ENCODE results near the gene FPR3.

Gene FPR3

GRCh38 chr19:51794885-51795490 is at the start of gene FPR3:
FPR3 (plus strand) TSS chr19:51795157; CDS start chr19:51823749, 28,592 bp downstream.
- Histone ChIP-seq H3K4me3 (ENCODE audit: low read length) (no peak within 1 kb of the TSS), H3K27ac (ENCODE audit: low read depth, low read length) (no peak within 1 kb of the TSS)

GRCh38 chr19:51746731-51747130 is 48.2 kb upstream of the FPR3 start:
- Histone ChIP-seq H3K27ac (ENCODE audit: low read depth, low read length) (no peak overlapping the region), H3K9ac (ENCODE audit: low read length) (no peak overlapping the region), H3K36me3 (ENCODE audit: control insufficient read depth, insufficient read depth, low read length) (no peaks in the 10 kb centered on the region), H3K27me3 (ENCODE audit: control insufficient read depth, insufficient read depth, low read length) (no peaks in the 10 kb centered on the region), H3K4me1 (ENCODE audit: control insufficient read depth, insufficient read depth, low read length) (no peaks in the 10 kb centered on the region), H3K4me3 (ENCODE audit: low read length) (no peak overlapping the region)

More at GRCh38 chr19:51794885-51795490, at the start of gene FPR3:
- H3K27me3 ChIP-seq (ENCODE audit: control insufficient read depth, insufficient read depth, low read length): no peaks in the 10 kb centered on the region
- peaks cover 9% of the 10 kb centered on the region for H3K4me1 ChIP-seq (ENCODE audit: control insufficient read depth, insufficient read depth, low read length)
- no peaks in the 10 kb centered on the region for H3K36me3 ChIP-seq (ENCODE audit: control insufficient read depth, insufficient read depth, low read length)
- no peak within 1 kb of the TSS for H3K9ac ChIP-seq (ENCODE audit: low read length)

GRCh38 chr19:51749979-51750378 is 45.0 kb upstream of the FPR3 start:
- H3K27ac ChIP-seq (ENCODE audit: low read depth, low read length): no peak overlapping the region
- H3K4me1 ChIP-seq (ENCODE audit: control insufficient read depth, insufficient read depth, low read length): no peaks in the 10 kb centered on the region
- H3K4me3 ChIP-seq (ENCODE audit: low read length): no peak overlapping the region
- no peaks in the 10 kb centered on the region for H3K27me3 ChIP-seq (ENCODE audit: control insufficient read depth, insufficient read depth, low read length)
- H3K36me3 ChIP-seq (ENCODE audit: control insufficient read depth, insufficient read depth, low read length): no peaks in the 10 kb centered on the region
- no peak overlapping the region for H3K9ac ChIP-seq (ENCODE audit: low read length)

- Histone ChIP-seq H3K9ac (ENCODE audit: low read length) (no peak overlapping the region), H3K4me1 (ENCODE audit: control insufficient read depth, insufficient read depth, low read length) (no peaks in the 10 kb centered on the region), H3K27me3 (ENCODE audit: control insufficient read depth, insufficient read depth, low read length) (no peaks in the 10 kb centered on the region), H3K36me3 (ENCODE audit: control insufficient read depth, insufficient read depth, low read length) (no peaks in the 10 kb centered on the region), H3K27ac (ENCODE audit: low read depth, low read length) (no peak overlapping the region), H3K4me3 (ENCODE audit: low read length) (no peak overlapping the region)
Measured at GRCh38 chr19:51750400-51751094, 44.4 kb upstream of the FPR3 start.

- H3K36me3 ChIP-seq (ENCODE audit: control insufficient read depth, insufficient read depth, low read length): no peaks in the 10 kb centered on the region
- H3K4me1 ChIP-seq (ENCODE audit: control insufficient read depth, insufficient read depth, low read length): no peaks in the 10 kb centered on the region
- no peak within 1 kb of the TSS for H3K27ac ChIP-seq (ENCODE audit: low read depth, low read length)
- no peaks in the 10 kb centered on the region for H3K27me3 ChIP-seq (ENCODE audit: control insufficient read depth, insufficient read depth, low read length)
- H3K4me3 ChIP-seq (ENCODE audit: low read length): no peak within 1 kb of the TSS
- H3K9ac ChIP-seq (ENCODE audit: low read length): no peak within 1 kb of the TSS
Measured at GRCh38 chr19:51751655-51752054, 43.3 kb upstream of the FPR3 start, which contains the start of gene FPR1. FPR1 (minus strand) TSS chr19:51751878; CDS start chr19:51746994, 4,884 bp downstream.

GRCh38 chr19:51754109-51754508 is 40.8 kb upstream of the FPR3 start:
- H3K27me3 ChIP-seq (ENCODE audit: control insufficient read depth, insufficient read depth, low read length): no peaks in the 10 kb centered on the region
- H3K4me1 ChIP-seq (ENCODE audit: control insufficient read depth, insufficient read depth, low read length): no peaks in the 10 kb centered on the region
- H3K27ac ChIP-seq (ENCODE audit: low read depth, low read length): no peak overlapping the region
- no peaks in the 10 kb centered on the region for H3K36me3 ChIP-seq (ENCODE audit: control insufficient read depth, insufficient read depth, low read length)
- H3K4me3 ChIP-seq (ENCODE audit: low read length): no peak overlapping the region
- H3K9ac ChIP-seq (ENCODE audit: low read length): no peak overlapping the region

GRCh38 chr19:51754770-51755169 is 40.2 kb upstream of the FPR3 start:
- Histone ChIP-seq H3K27ac (ENCODE audit: low read depth, low read length) (no peak overlapping the region), H3K4me1 (ENCODE audit: control insufficient read depth, insufficient read depth, low read length) (no peaks in the 10 kb centered on the region), H3K4me3 (ENCODE audit: low read length) (no peak overlapping the region), H3K27me3 (ENCODE audit: control insufficient read depth, insufficient read depth, low read length) (no peaks in the 10 kb centered on the region), H3K9ac (ENCODE audit: low read length) (no peak overlapping the region), H3K36me3 (ENCODE audit: control insufficient read depth, insufficient read depth, low read length) (no peaks in the 10 kb centered on the region)

- Histone ChIP-seq H3K4me3 (ENCODE audit: low read length) (no peak overlapping the region), H3K4me1 (ENCODE audit: control insufficient read depth, insufficient read depth, low read length) (no peaks in the 10 kb centered on the region), H3K27ac (ENCODE audit: low read depth, low read length) (no peak overlapping the region), H3K36me3 (ENCODE audit: control insufficient read depth, insufficient read depth, low read length) (no peaks in the 10 kb centered on the region), H3K9ac (ENCODE audit: low read length) (no peak overlapping the region), H3K27me3 (ENCODE audit: control insufficient read depth, insufficient read depth, low read length) (no peaks in the 10 kb centered on the region)
Measured at GRCh38 chr19:51755571-51755970, 39.4 kb upstream of the FPR3 start.

GRCh38 chr19:51760697-51761356 is 34.1 kb upstream of the FPR3 start, which contains the start of gene FPR2:
FPR2 (plus strand) TSS chr19:51761180; CDS start chr19:51768659, 7,479 bp downstream.
- Histone ChIP-seq H3K9ac (ENCODE audit: low read length) (no peak within 1 kb of the TSS), H3K27ac (ENCODE audit: low read depth, low read length) (no peak within 1 kb of the TSS), H3K27me3 (ENCODE audit: control insufficient read depth, insufficient read depth, low read length) (no peaks in the 10 kb centered on the region), H3K4me1 (ENCODE audit: control insufficient read depth, insufficient read depth, low read length) (no peaks in the 10 kb centered on the region), H3K4me3 (ENCODE audit: low read length) (no peak within 1 kb of the TSS), H3K36me3 (ENCODE audit: control insufficient read depth, insufficient read depth, low read length) (no peaks in the 10 kb centered on the region)

GRCh38 chr19:51761696-51762095 is 33.3 kb upstream of the FPR3 start:
- no peak overlapping the region for H3K27ac ChIP-seq (ENCODE audit: low read depth, low read length)
- H3K4me3 ChIP-seq (ENCODE audit: low read length): no peak overlapping the region
- no peaks in the 10 kb centered on the region for H3K4me1 ChIP-seq (ENCODE audit: control insufficient read depth, insufficient read depth, low read length)
- no peaks in the 10 kb centered on the region for H3K36me3 ChIP-seq (ENCODE audit: control insufficient read depth, insufficient read depth, low read length)
- no peaks in the 10 kb centered on the region for H3K27me3 ChIP-seq (ENCODE audit: control insufficient read depth, insufficient read depth, low read length)
- H3K9ac ChIP-seq (ENCODE audit: low read length): no peak overlapping the region

- H3K36me3 ChIP-seq (ENCODE audit: control insufficient read depth, insufficient read depth, low read length): no peaks in the 10 kb centered on the region
- H3K4me1 ChIP-seq (ENCODE audit: control insufficient read depth, insufficient read depth, low read length): no peaks in the 10 kb centered on the region
- H3K27ac ChIP-seq (ENCODE audit: low read depth, low read length): no peak overlapping the region
- H3K9ac ChIP-seq (ENCODE audit: low read length): no peak overlapping the region
- no peak overlapping the region for H3K4me3 ChIP-seq (ENCODE audit: low read length)
- peaks cover 2% of the 10 kb centered on the region for H3K27me3 ChIP-seq (ENCODE audit: control insufficient read depth, insufficient read depth, low read length)
Measured at GRCh38 chr19:51765086-51765485, 29.9 kb upstream of the FPR3 start.

- Histone ChIP-seq H3K9ac (ENCODE audit: low read length) (no peak overlapping the region), H3K4me3 (ENCODE audit: low read length) (no peak overlapping the region), H3K36me3 (ENCODE audit: control insufficient read depth, insufficient read depth, low read length) (no peaks in the 10 kb centered on the region), H3K27me3 (ENCODE audit: control insufficient read depth, insufficient read depth, low read length) (peaks cover 2% of the 10 kb centered on the region), H3K27ac (ENCODE audit: low read depth, low read length) (no peak overlapping the region), H3K4me1 (ENCODE audit: control insufficient read depth, insufficient read depth, low read length) (no peaks in the 10 kb centered on the region)
Measured at GRCh38 chr19:51766461-51766860, 28.5 kb upstream of the FPR3 start.
